PC-9 (cell line): Measurements from ENCODE around the gene LY6G6F. TPM values are rescaled to one million over a fixed set of nuclear protein-coding genes. Genes with fewer than 3 reads are reported as not detected.
"Not testable (repeated sequence)": the region's sequence is repeated elsewhere in the genome, so short reads cannot be mapped to it uniquely, and the experiment has no call there.

ENCODE experiments used
- BruUV-seq: library from RNA; stranded (reverse); fragments of 400-500 nt; replicated peaks from 2 replicates; lab custom pipeline; 2021; lab: Mats Ljungman, UMichigan
- CTCF ChIA-PET: fragments of 300-600 bp; sonication (Branson Sonifier 250); formaldehyde crosslinking; loops from one replicate; lab custom pipeline; 2022; ENCODE audit warnings: antibody characterized with exemption; lab: Charles Lee
- POLR2A ChIA-PET: fragments of 300-600 bp; sonication (Branson Sonifier 250); formaldehyde crosslinking; loops from one replicate; lab custom pipeline; 2022; ENCODE audit warnings: antibody characterized with exemption; ENCODE audit not compliant: unreplicated experiment; lab: Charles Lee
- DNase-seq, 2 experiments: peaks; one replicate each; pipeline versions ENCODE4 v3.0.0 to v3.0.0-alpha.2; 2015 to 2022; ENCODE audit warnings: mixed read lengths in 1 of 2
- H2AFZ ChIP-seq: fragments of 200-600 bp; sonication (generic); 2 replicates; pipeline ENCODE4 v1.8.1; 2017; ENCODE audit warnings: antibody characterized with exemption
- H3F3A ChIP-seq: fragments of 200-600 bp; sonication (generic); 2 replicates; pipeline ENCODE4 v1.8.1; 2017; ENCODE audit warnings: antibody characterized with exemption, mild to moderate bottlenecking, low read depth; ENCODE audit not compliant: insufficient read depth
- H3K27ac ChIP-seq: fragments of 200-600 bp; sonication (generic); 2 replicates; pipeline ENCODE4 v1.6.1; 2016; ENCODE audit warnings: mixed run types
- H3K27me3 ChIP-seq: fragments of 200-600 bp; sonication (generic); 2 replicates; pipeline ENCODE4 v1.6.1; 2016; ENCODE audit warnings: low read depth, mixed run types; ENCODE audit not compliant: insufficient read depth
- H3K36me3 ChIP-seq: fragments of 200-600 bp; sonication (generic); 2 replicates; pipeline ENCODE4 v1.6.1; 2016; ENCODE audit warnings: low read depth, mixed run types
- H3K4me1 ChIP-seq: fragments of 200-600 bp; sonication (generic); replicated peaks from 2 replicates; pipeline ENCODE4 v1.6.1; 2016; ENCODE audit warnings: mixed run types; ENCODE audit not compliant: insufficient read depth
- H3K4me2 ChIP-seq: fragments of 200-600 bp; sonication (generic); 2 replicates; pipeline ENCODE4 v1.6.1; 2017; ENCODE audit warnings: mixed run types
- H3K4me3 ChIP-seq: fragments of 200-600 bp; sonication (generic); 2 replicates; pipeline ENCODE4 v1.6.1; 2016; ENCODE audit warnings: mixed run types
- H3K79me2 ChIP-seq: fragments of 200-600 bp; sonication (generic); 2 replicates; pipeline ENCODE4 v1.6.1; 2017; ENCODE audit warnings: low read depth, mixed run types
- H3K9me2 ChIP-seq: fragments of 200-600 bp; sonication (generic); 2 replicates; pipeline ENCODE4 v1.8.1; 2017; ENCODE audit warnings: mild to moderate bottlenecking; ENCODE audit not compliant: insufficient read depth
- H3K9me3 ChIP-seq: fragments of 200-600 bp; sonication (generic); 2 replicates; pipeline ENCODE4 v1.8.1; 2016; ENCODE audit warnings: low read depth; ENCODE audit not compliant: insufficient read depth
- H4K20me1 ChIP-seq: fragments of 200-600 bp; sonication (generic); 2 replicates; pipeline ENCODE4 v1.8.1; 2017; ENCODE audit not compliant: insufficient read depth
- CTCF ChIP-seq: fragments of 200-600 bp; sonication (generic); conservative IDR thresholded peaks from 2 replicates; pipeline ENCODE4 v1.6.1; 2017; ENCODE audit warnings: mixed run types, antibody characterized with exemption, mild to moderate bottlenecking, moderate library complexity
- EZH2 ChIP-seq: fragments of 200-600 bp; sonication (generic); IDR thresholded peaks from 2 replicates; pipeline ENCODE4 v1.8.0; 2017; ENCODE audit warnings: antibody characterized with exemption, low read depth
- intact Hi-C: fragments of 100-400 bp; cut with micrococcal nuclease; formaldehyde crosslinking; loops from one replicate; pipeline ENCODE4 v1.10.0; 2022; ENCODE audit not compliant: unreplicated experiment
- total RNA-seq: library from RNA; stranded (reverse); gene quantifications from 2 replicates; pipeline ENCODE4 v1.2.3, GENCODE V29; 2021

Gene LY6G6F
- total RNA-seq, 1 experiment from 2014 or later, result not detected

- intact Hi-C loops, result no loop called here
- H3K27me3 ChIP-seq, result no peaks in the 10 kb centered on the region
- no peaks in the 10 kb centered on the region for H3F3A ChIP-seq
- H3K4me1 ChIP-seq, result peaks cover 6% of the 10 kb centered on the region; the same call in 1 of the 2 replicates
- no peaks in the 10 kb centered on the region for H3K9me3 ChIP-seq
- no peak overlapping the region for H3K27ac ChIP-seq
- no peak for DNase-seq
- H4K20me1 ChIP-seq, result no peaks in the 10 kb centered on the region
- TF ChIP-seq EZH2, result no peak
- TF ChIP-seq CTCF, result no peak
- no peak overlapping the region for H3K4me3 ChIP-seq
- no peaks in the 10 kb centered on the region for H3K36me3 ChIP-seq
- no peaks in the 10 kb centered on the region for H3K9me2 ChIP-seq
- no peak overlapping the region for H3K4me2 ChIP-seq
- CTCF ChIA-PET, result no interaction called here
- H2AFZ ChIP-seq, result no peak overlapping the region
- H3K79me2 ChIP-seq, result peaks cover under 1% of the 10 kb centered on the region; the same call in 1 of the 2 replicates
- BruUV-seq, result no TSS peak
- POLR2A ChIA-PET, result no interaction called here
These were observed 1.0 kb downstream of the LY6G6F start for GRCh38 chr6:31707701-31708100.

- CTCF ChIA-PET, result no interaction called here
- Histone ChIP-seq H3K27me3 (no peaks in the 10 kb centered on the region), H3K4me3 (no peak overlapping the region), H3K27ac (no peak overlapping the region), H3K9me3 (no peaks in the 10 kb centered on the region), H3K4me1 (peaks cover 6% of the 10 kb centered on the region; the same call in 1 of the 2 replicates), H4K20me1 (no peaks in the 10 kb centered on the region), H3K79me2 (no peaks in the 10 kb centered on the region), H3K9me2 (no peaks in the 10 kb centered on the region), H3F3A (no peaks in the 10 kb centered on the region), H3K36me3 (no peaks in the 10 kb centered on the region), H3K4me2 (no peak overlapping the region), H2AFZ (no peak overlapping the region)
- DNase-seq, result no peak
- intact Hi-C loops, result no loop called here
- TF ChIP-seq EZH2, result no peak
- no peak for TF ChIP-seq CTCF
- BruUV-seq, result no TSS peak
- POLR2A ChIA-PET, result no interaction called here
These were observed 1.6 kb downstream of the LY6G6F start for GRCh38 chr6:31708224-31708623.

- H3K36me3 ChIP-seq, intact Hi-C loops, H4K20me1 ChIP-seq, H3F3A ChIP-seq, H2AFZ ChIP-seq, H3K4me1 ChIP-seq, CTCF ChIA-PET, POLR2A ChIA-PET, H3K9me2 ChIP-seq, H3K27ac ChIP-seq, DNase-seq, H3K27me3 ChIP-seq, H3K4me2 ChIP-seq, H3K9me3 ChIP-seq, H3K4me3 ChIP-seq, BruUV-seq, H3K79me2 ChIP-seq: not testable (repeated sequence)
These were observed 2.5 kb downstream of the LY6G6F start for GRCh38 chr6:31709157-31709556.
